Smooth muscle cell (in vitro differentiated cells): ENCODE data around the gene PDGFA. TPM values are rescaled to one million over a fixed set of nuclear protein-coding genes. Genes with fewer than 3 reads are reported as not detected.

Experiments
- DNase-seq: peaks from one replicate; lab custom pipeline; 2025; ENCODE audit not compliant: unreplicated experiment; lab: John Stamatoyannopoulos, UW
- H2AFZ ChIP-seq: fragments of 200-600 bp; sonication (generic); 2 replicates; pipeline ENCODE4 v1.6.0; 2016; ENCODE audit warnings: antibody characterized with exemption, low read depth, mild to moderate bottlenecking
- H3F3A ChIP-seq: fragments of 200-600 bp; sonication (generic); 2 replicates; pipeline ENCODE4 v1.6.0; 2017; ENCODE audit warnings: antibody characterized with exemption, low read depth
- H3K27ac ChIP-seq: fragments of 200-600 bp; sonication (generic); 2 replicates; pipeline ENCODE4 v1.5.1; 2016; ENCODE audit warnings: low read depth, mild to moderate bottlenecking
- H3K27me3 ChIP-seq: fragments of 200-600 bp; sonication (generic); 2 replicates; pipeline ENCODE4 v1.6.1; 2016; ENCODE audit warnings: low read depth, mild to moderate bottlenecking
- H3K36me3 ChIP-seq: fragments of 200-600 bp; sonication (generic); 2 replicates; pipeline ENCODE4 v1.5.1; 2016; ENCODE audit warnings: low read depth
- H3K4me1 ChIP-seq: fragments of 200-600 bp; sonication (generic); 2 replicates; pipeline ENCODE4 v1.5.1; 2016; ENCODE audit warnings: low read depth
- H3K4me2 ChIP-seq: fragments of 200-600 bp; sonication (generic); 2 replicates; pipeline ENCODE4 v1.6.0; 2016; ENCODE audit warnings: mild to moderate bottlenecking
- H3K4me3 ChIP-seq: fragments of 200-600 bp; sonication (generic); 2 replicates; pipeline ENCODE4 v1.5.1; 2016; ENCODE audit warnings: mild to moderate bottlenecking
- H3K79me2 ChIP-seq: fragments of 200-600 bp; sonication (generic); 2 replicates; pipeline ENCODE4 v1.6.0; 2016; ENCODE audit warnings: low read depth, mild to moderate bottlenecking
- H3K9ac ChIP-seq: fragments of 200-600 bp; sonication (generic); 2 replicates; pipeline ENCODE4 v1.6.0; 2016; ENCODE audit warnings: low read depth
- H3K9me3 ChIP-seq: fragments of 200-600 bp; sonication (generic); replicated peaks from 2 replicates; pipeline ENCODE4 v1.5.1; 2016; ENCODE audit warnings: low read depth
- H4K20me1 ChIP-seq: fragments of 200-600 bp; sonication (generic); 2 replicates; pipeline ENCODE4 v1.6.0; 2016; ENCODE audit warnings: low read depth
- CTCF ChIP-seq: fragments of 200-600 bp; sonication (generic); IDR thresholded peaks from 2 replicates; pipeline ENCODE4 v1.5.1; 2017; ENCODE audit warnings: borderline replicate concordance, mild to moderate bottlenecking, antibody characterized with exemption; ENCODE audit not compliant: insufficient read depth, poor library complexity, severe bottlenecking
- WGBS: methylation state at CpG from one replicate; pipeline ENCODE4 v1.1.7; 2016; ENCODE audit warnings: low lambda C conversion rate; 5-methylcytosine and 5-hydroxymethylcytosine counted together
- polyA plus RNA-seq: library from polyadenylated mRNA; unstranded; fragments of >200 nt; fragmentation: Nextera tagmentation; extraction: Ambion mirVana; gene quantifications from 2 replicates; pipeline ENCODE4 v1.2.1, GENCODE V29; 2016
- total RNA-seq: library from RNA; depleted of rRNA; stranded (reverse); fragments of >200 nt; gene quantifications from 2 replicates; pipeline ENCODE4 v1.2.3, GENCODE V29; 2014

The PDGFA gene
- total and polyA plus RNA-seq, 2 experiments from 2014 or later: 32.0 to 68.1 TPM

DNA sequence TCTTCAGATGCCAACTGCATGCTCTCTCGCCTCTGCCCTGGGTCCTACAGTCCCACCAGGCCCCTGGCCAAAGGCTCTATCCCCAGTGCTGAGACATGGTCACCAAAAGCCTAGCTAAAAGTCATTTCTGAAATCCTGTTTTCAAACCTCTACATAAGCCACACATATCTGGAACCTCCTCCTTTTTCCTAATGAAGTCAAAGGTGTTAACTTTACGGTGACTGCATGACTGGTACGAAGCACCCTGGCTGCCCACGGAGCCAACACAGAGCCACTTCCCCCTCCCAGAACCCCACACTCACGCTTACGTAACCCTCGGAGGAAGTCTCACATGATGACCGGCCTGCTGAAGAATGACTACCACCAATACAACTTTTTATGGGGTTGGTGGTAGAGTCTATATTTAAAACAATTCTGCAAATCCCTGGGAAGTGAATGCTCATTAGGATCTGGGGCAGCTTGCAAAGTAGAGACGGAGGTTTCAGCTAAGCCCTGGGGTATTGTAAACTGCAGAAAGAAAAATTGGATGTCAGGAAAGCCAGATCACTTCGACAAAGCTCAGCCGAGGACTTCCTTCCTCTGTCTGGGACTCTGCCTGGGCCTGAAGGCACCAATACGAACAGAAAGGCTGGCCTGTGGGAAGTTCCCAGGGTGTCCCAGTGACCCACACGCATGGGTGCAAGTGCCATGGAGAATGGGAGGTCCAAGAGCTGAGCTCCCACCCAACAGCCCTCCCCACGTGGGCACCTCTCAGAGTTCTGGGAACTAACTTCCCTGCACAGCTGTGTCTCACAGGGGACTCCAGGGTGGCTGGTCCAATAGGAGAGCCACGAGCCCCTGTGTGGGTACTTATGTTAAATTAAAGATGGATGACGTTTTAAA lies 50.7 kb downstream of the PDGFA start:
- Histone ChIP-seq H4K20me1 (no peaks in the 10 kb centered on the region), H3K9me3 (no peaks in the 10 kb centered on the region), H3K27ac (peak overlapping the region; percentile 82), H3K4me2 (peak overlapping the region; percentile 53), H3K4me1 (peaks cover 4% of the 10 kb centered on the region), H2AFZ (no peak overlapping the region), H3K36me3 (no peaks in the 10 kb centered on the region), H3K79me2 (no peaks in the 10 kb centered on the region), H3K9ac (no peak overlapping the region), H3K4me3 (no peak overlapping the region), H3F3A (peaks cover 16% of the 10 kb centered on the region), H3K27me3 (no peaks in the 10 kb centered on the region)
- no peak for TF ChIP-seq CTCF
- 25% methylated on average over 16 of the region's 16 CpGs for WGBS
- peak; percentile 36 for DNase-seq

DNA sequence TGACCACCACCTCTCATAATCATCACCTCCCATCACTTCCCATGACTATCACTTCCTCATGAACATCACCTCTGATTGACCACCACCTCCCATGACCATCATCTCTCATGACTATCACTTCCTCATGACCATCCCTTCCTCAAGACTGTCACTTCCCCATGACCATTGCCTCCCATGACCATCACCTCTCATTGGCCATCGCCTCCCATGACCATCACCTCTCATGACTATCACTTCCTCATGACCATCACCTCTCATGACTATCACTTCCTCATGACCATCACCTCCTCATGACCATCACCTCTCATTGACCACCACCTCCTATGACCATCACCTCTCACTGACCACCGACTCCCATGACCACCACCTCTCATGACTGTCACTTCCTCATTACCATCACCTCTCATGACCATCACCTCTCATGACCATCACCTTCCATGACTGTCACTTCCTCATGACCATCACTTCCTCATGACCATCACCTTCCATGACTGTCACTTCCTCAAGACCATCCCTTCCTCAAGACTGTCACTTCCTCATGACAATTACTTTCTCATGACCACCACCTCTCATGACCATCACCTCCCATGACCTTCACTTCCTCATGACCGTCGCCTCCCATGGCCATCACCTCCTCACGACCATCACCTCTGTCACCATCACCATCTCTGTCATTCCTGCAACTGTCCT lies 51.6 kb downstream of the PDGFA start:
- no peak for DNase-seq
- TF ChIP-seq CTCF: no peak
- Histone ChIP-seq H3K27me3 (no peaks in the 10 kb centered on the region), H3K4me1 (peaks cover 4% of the 10 kb centered on the region), H3K36me3 (no peaks in the 10 kb centered on the region), H2AFZ (no peak overlapping the region), H3F3A (peaks cover 16% of the 10 kb centered on the region), H3K4me3 (no peak overlapping the region), H3K79me2 (no peaks in the 10 kb centered on the region), H3K9me3 (no peaks in the 10 kb centered on the region), H3K27ac (peak overlapping the region; percentile 82), H4K20me1 (no peaks in the 10 kb centered on the region), H3K9ac (no peak overlapping the region), H3K4me2 (no peak overlapping the region)
- WGBS: 94% methylated on average over 5 of the region's 5 CpGs

GRCh38 chr7:467393-467828 lies 52.2 kb downstream of the PDGFA start:
- 91% methylated on average over 3 of the region's 3 CpGs for WGBS
- Histone ChIP-seq H3K4me2 (no peak overlapping the region), H3K27me3 (no peaks in the 10 kb centered on the region), H3K9ac (no peak overlapping the region), H4K20me1 (no peaks in the 10 kb centered on the region), H3K27ac (no peak overlapping the region), H3F3A (peaks cover 15% of the 10 kb centered on the region), H3K79me2 (no peaks in the 10 kb centered on the region), H2AFZ (no peak overlapping the region), H3K9me3 (no peaks in the 10 kb centered on the region), H3K4me1 (peaks cover 4% of the 10 kb centered on the region), H3K4me3 (no peak overlapping the region), H3K36me3 (no peaks in the 10 kb centered on the region)
- no peak for DNase-seq
- TF ChIP-seq CTCF: no peak
